Small intestine (tissue), 16 donors: ENCODE measurements around the gene TESMIN. TPM values are rescaled to one million over a fixed set of nuclear protein-coding genes. Genes with fewer than 3 reads are reported as not detected.

Experiments used
- DNase-seq, 2 donors: peaks; one replicate each; pipeline versions ENCODE4 v3.0.0 to v3.0.0-alpha.2; 2013
- FAIRE-seq: peaks from 2 replicates; lab custom pipeline; 2012; peaks lifted over from hg19 to GRCh38; lab: Jason Lieb, UNC
- H3K27ac ChIP-seq, 3 donors: one replicate each; pipeline ENCODE4 v1.5.1; 2013; ENCODE audit warnings: low read length in 2 of 3, mild to moderate bottlenecking in 2 of 3, control low read depth in 1 of 3, inconsistent platforms in 1 of 3, low read depth in 1 of 3, moderate library complexity in 1 of 3
- H3K27me3 ChIP-seq, 3 donors: one replicate each; pipeline ENCODE4 v1.6.1; 2013; ENCODE audit warnings: low read length in 3 of 3, inconsistent platforms in 1 of 3; ENCODE audit not compliant: control insufficient read depth in 3 of 3, insufficient read depth in 3 of 3
- H3K36me3 ChIP-seq, 3 donors: one replicate each; pipeline ENCODE4 v1.6.1; 2013; ENCODE audit warnings: low read length in 3 of 3, inconsistent platforms in 1 of 3, low read depth in 1 of 3, mild to moderate bottlenecking in 1 of 3, moderate library complexity in 1 of 3; ENCODE audit not compliant: control insufficient read depth in 3 of 3, insufficient read depth in 2 of 3
- H3K4me1 ChIP-seq, 3 donors: one replicate each; pipeline ENCODE4 v1.6.1; 2013; ENCODE audit warnings: low read length in 2 of 3, inconsistent platforms in 1 of 3, low read depth in 1 of 3, mild to moderate bottlenecking in 1 of 3, moderate library complexity in 1 of 3; ENCODE audit not compliant: control insufficient read depth in 3 of 3, insufficient read depth in 2 of 3
- H3K4me3 ChIP-seq, 3 donors: one replicate each; pipeline ENCODE4 v1.5.1; 2013; ENCODE audit warnings: low read length in 3 of 3, control low read depth in 1 of 3, inconsistent platforms in 1 of 3, low read depth in 1 of 3, mild to moderate bottlenecking in 1 of 3, moderate library complexity in 1 of 3
- H3K9me3 ChIP-seq, 2 donors: one replicate each; pipeline ENCODE4 v1.6.1; 2013; ENCODE audit warnings: low read depth in 1 of 2, low read length in 1 of 2; ENCODE audit not compliant: control insufficient read depth in 2 of 2, insufficient read depth in 1 of 2
- WGBS, 3 donors: extraction: QIAGEN DNeasy Blood & Tissue Kit; methylation state at CpG; one replicate each; pipeline ENCODE4 v1.1.7; 2013; 5-methylcytosine and 5-hydroxymethylcytosine counted together
- long read RNA-seq, 10 donors: transcript quantifications; one replicate each; lab custom pipeline, GENCODE V29; 2026
- polyA plus RNA-seq, 4 donors: library from polyadenylated mRNA; stranded (reverse) in 3 of 4; unstranded in 1 of 4; fragments of 200-250 nt in 3 of 4; fragments of 120-200 nt in 1 of 4; gene quantifications; one replicate each; pipeline versions ENCODE4 v1.2.1 to v1.2.3, GENCODE V29; 2013
- donor health status: healthy with polysubstance abuse.
- donor health status: control.
- donor health status: control.
- donor health status: Bipolar disorder and iron deficiency.
- donor health status: healthy.

TESMIN gene, protein sequence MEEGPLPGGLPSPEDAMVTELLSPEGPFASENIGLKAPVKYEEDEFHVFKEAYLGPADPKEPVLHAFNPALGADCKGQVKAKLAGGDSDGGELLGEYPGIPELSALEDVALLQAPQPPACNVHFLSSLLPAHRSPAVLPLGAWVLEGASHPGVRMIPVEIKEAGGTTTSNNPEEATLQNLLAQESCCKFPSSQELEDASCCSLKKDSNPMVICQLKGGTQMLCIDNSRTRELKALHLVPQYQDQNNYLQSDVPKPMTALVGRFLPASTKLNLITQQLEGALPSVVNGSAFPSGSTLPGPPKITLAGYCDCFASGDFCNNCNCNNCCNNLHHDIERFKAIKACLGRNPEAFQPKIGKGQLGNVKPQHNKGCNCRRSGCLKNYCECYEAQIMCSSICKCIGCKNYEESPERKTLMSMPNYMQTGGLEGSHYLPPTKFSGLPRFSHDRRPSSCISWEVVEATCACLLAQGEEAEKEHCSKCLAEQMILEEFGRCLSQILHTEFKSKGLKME
- polyA plus RNA-seq: 1 to 10 TPM; 1.1 to 8.8 (median 4.4) TPM
- long read RNA-seq, donor 1: 0 reads
- long read RNA-seq, donor 2, partial matches to known transcripts: 0 of 1 reads
- long read RNA-seq, donor 2, other reads (novel, unspliced or antisense): 0 of 1 reads
- long read RNA-seq, donor 3: 0 reads
- long read RNA-seq, donor 4: 0 reads
- long read RNA-seq, donor 5, partial matches to known transcripts: 0 of 1 reads
- long read RNA-seq, donor 5, other reads (novel, unspliced or antisense): 0 of 1 reads
- long read RNA-seq, donor 6: 0 reads
- long read RNA-seq, donor 7: 0 reads
- long read RNA-seq, donor 8: 0 reads
- long read RNA-seq, donor 9: 0 reads
- long read RNA-seq, donor 10: 0 reads

- Histone ChIP-seq H3K27ac (peak within 1 kb of the TSS in 1 of 3 donors; percentile 35), H3K27me3 (no peaks in the 10 kb centered on the region), H3K36me3 (peaks cover 0 to 13% (median 4%) of the 10 kb centered on the region in 3 donors), H3K4me3 (peak within 1 kb of the TSS; percentile 7 to 68 (median 40)), H3K9me3 (no peaks in the 10 kb centered on the region), H3K4me1 (no peaks in the 10 kb centered on the region)
- 1 to 4% (median 3%) methylated on average over 21 to 42 of the region's 42 CpGs for WGBS, 3 donors
- DNase-seq (peak; percentile 90 to 92), FAIRE-seq (no peak)
These were observed at the start of gene TESMIN for GRCh38 chr11:68751331-68751856. Gene TESMIN (minus strand): TSS chr11:68751520. CDS start chr11:68750660, 860 bp downstream.

DNA sequence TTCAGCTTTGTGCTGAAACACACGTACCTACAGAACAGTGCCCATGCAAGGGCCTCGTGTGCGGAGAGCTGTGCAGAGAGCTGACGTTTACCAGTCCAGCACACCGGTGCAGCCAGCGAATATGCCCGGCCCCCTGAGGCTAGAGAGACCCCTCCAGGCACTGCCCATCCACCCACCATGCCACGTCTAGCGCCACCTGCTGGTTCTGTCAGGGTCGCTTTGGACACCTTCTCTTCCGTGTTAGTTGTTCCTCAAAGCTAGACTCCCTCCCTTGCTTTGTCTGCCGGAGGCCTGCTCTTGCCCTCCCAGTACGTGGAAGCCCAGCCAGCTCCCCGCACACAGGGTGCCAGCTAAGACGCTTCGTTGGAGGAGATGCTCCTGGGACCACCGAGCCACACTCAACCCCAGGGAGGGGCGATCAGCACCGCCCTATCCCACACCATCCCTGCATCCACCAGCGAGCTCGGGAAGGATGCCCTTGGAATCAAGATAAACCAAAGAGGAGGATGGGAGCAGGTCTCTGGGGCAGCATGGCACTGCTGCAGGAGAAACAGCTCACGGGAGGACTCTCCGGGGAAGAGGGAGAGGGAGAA lies 47.0 kb upstream of the TESMIN start:
- no peak overlapping the region for H3K4me3 ChIP-seq
- no peaks in the 10 kb centered on the region for H3K4me1 ChIP-seq
- H3K27me3 ChIP-seq: no peaks in the 10 kb centered on the region
- no peak overlapping the region for H3K27ac ChIP-seq
- 74 to 85% (median 81%) methylated on average over 23 of the region's 23 CpGs for WGBS, 3 donors
- peaks cover 7 to 73% (median 20%) of the 10 kb centered on the region in 3 donors for H3K36me3 ChIP-seq
- no peaks in the 10 kb centered on the region for H3K9me3 ChIP-seq
- DNase-seq: peak in 1 of 2 donors; percentile 22
- no peak for FAIRE-seq

GRCh38 chr11:68796801-68797200 lies 45.5 kb upstream of the TESMIN start:
- peaks cover 10 to 76% (median 17%) of the 10 kb centered on the region in 3 donors for H3K36me3 ChIP-seq
- 89 to 95% (median 95%) methylated on average over 19 of the region's 19 CpGs for WGBS, 3 donors

GRCh38 chr11:68792400-68792966 lies 41.2 kb upstream of the TESMIN start:
- H3K27ac ChIP-seq: no peak overlapping the region
- no peaks in the 10 kb centered on the region for H3K27me3 ChIP-seq
- H3K4me1 ChIP-seq: no peaks in the 10 kb centered on the region
- WGBS, 3 donors: 94 to 96% (median 95%) methylated on average over 18 of the region's 18 CpGs
- FAIRE-seq: no peak
- peaks cover 13 to 67% (median 21%) of the 10 kb centered on the region in 3 donors for H3K36me3 ChIP-seq
- no peak overlapping the region for H3K4me3 ChIP-seq
- DNase-seq: no peak
- no peaks in the 10 kb centered on the region for H3K9me3 ChIP-seq

More at GRCh38 chr11:68796801-68797200, 45.5 kb upstream of the TESMIN start:
- Histone ChIP-seq H3K4me3 (no peak overlapping the region), H3K4me1 (no peaks in the 10 kb centered on the region), H3K27ac (no peak overlapping the region), H3K9me3 (no peaks in the 10 kb centered on the region), H3K27me3 (no peaks in the 10 kb centered on the region)
- DNase-seq (no peak), FAIRE-seq (no peak)

DNA sequence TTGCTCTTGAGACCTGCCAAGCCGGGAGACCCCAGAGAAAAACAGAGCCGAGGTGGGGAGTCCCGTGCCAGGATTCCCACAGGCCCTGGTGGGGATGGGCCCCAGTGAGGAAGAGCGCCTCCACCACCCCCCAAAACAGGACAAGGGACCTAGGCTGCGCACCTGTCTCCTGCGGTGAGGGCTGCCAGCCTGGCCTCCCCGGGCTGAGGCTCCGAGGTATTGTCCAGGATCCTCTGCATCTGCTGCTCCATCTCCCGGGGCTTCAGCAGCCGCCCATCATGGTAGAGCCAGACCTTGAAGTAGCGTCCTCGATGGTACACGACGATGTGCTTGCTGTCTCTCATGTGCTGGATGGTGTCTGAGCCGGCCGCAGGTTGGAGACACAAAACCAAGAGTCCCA lies 33.3 kb upstream of the TESMIN start:
- H3K27ac ChIP-seq: no peak overlapping the region
- no peaks in the 10 kb centered on the region for H3K27me3 ChIP-seq
- DNase-seq (no peak), FAIRE-seq (no peak)
- no peaks in the 10 kb centered on the region for H3K4me1 ChIP-seq
- no peaks in the 10 kb centered on the region for H3K9me3 ChIP-seq
- H3K4me3 ChIP-seq: no peak overlapping the region
- H3K36me3 ChIP-seq: peaks cover 10 to 71% (median 30%) of the 10 kb centered on the region in 3 donors
- WGBS, 3 donors: 96 to 97% (median 97%) methylated on average over 15 to 16 of the region's 16 CpGs

GRCh38 chr11:68783216-68783821 lies 32.0 kb upstream of the TESMIN start:
- H3K9me3 ChIP-seq: no peaks in the 10 kb centered on the region
- no peaks in the 10 kb centered on the region for H3K27me3 ChIP-seq
- no peak overlapping the region for H3K4me3 ChIP-seq
- FAIRE-seq (no peak), DNase-seq (no peak)
- peaks cover 12 to 78% (median 34%) of the 10 kb centered on the region in 3 donors for H3K36me3 ChIP-seq
- H3K27ac ChIP-seq: no peak overlapping the region
- H3K4me1 ChIP-seq: no peaks in the 10 kb centered on the region
- 91 to 98% (median 96%) methylated on average over 12 to 16 of the region's 16 CpGs for WGBS, 3 donors

- 95 to 97% (median 97%) methylated on average over 24 to 26 of the region's 26 CpGs for WGBS, 3 donors
- no peaks in the 10 kb centered on the region for H3K9me3 ChIP-seq
- no peaks in the 10 kb centered on the region for H3K27me3 ChIP-seq
- H3K4me1 ChIP-seq: no peaks in the 10 kb centered on the region
- H3K27ac ChIP-seq: no peak overlapping the region
- no peak overlapping the region for H3K4me3 ChIP-seq
- DNase-seq (no peak), FAIRE-seq (no peak)
- H3K36me3 ChIP-seq: peaks cover 17 to 80% (median 35%) of the 10 kb centered on the region in 3 donors
These were observed 31.4 kb upstream of the TESMIN start for GRCh38 chr11:68782711-68783110.
